CD4-positive, alpha-beta T cell treated with Interleukin-6 at 100 ng/mL for 8 hours (primary cell): ENCODE data around the gene HSPA1A.

ENCODE experiments used
- DNase-seq: peaks from one replicate; pipeline ENCODE4 v3.0.0-alpha.2; 2020; ENCODE audit warnings: mixed read lengths, low spot score

HSPA1A gene

GRCh38 chr6:31815025-31815838 lies at the start of gene HSPA1A, which contains the start of gene HSPA1L:
Gene HSPA1A, plus strand, starts transcription at chr6:31815543. Its CDS starts 214 bp downstream, at chr6:31815757.
Gene HSPA1L, minus strand, starts transcription at chr6:31815283. Its CDS starts 3,311 bp downstream, at chr6:31811972.
- DNase-seq = peak; percentile 74

DNA sequence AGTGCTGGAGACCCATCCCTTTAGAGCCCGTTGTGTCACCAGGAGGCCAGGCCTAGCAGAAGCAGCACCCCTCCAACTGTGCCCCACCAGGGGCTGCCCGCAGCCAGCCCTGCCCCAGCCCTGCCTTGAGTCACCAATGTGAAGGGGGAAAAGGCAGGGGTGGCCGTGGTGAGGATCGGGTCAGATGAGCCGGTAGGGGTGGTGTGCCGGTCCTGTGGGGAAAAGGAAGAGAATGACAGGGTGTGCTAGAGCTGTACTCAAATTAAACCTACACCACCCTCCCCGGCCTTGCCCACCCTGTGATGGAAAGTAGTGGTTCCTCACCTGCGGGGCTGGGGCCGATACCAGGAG lies 49.8 kb upstream of the HSPA1A start:
- DNase-seq = no peak

DNA sequence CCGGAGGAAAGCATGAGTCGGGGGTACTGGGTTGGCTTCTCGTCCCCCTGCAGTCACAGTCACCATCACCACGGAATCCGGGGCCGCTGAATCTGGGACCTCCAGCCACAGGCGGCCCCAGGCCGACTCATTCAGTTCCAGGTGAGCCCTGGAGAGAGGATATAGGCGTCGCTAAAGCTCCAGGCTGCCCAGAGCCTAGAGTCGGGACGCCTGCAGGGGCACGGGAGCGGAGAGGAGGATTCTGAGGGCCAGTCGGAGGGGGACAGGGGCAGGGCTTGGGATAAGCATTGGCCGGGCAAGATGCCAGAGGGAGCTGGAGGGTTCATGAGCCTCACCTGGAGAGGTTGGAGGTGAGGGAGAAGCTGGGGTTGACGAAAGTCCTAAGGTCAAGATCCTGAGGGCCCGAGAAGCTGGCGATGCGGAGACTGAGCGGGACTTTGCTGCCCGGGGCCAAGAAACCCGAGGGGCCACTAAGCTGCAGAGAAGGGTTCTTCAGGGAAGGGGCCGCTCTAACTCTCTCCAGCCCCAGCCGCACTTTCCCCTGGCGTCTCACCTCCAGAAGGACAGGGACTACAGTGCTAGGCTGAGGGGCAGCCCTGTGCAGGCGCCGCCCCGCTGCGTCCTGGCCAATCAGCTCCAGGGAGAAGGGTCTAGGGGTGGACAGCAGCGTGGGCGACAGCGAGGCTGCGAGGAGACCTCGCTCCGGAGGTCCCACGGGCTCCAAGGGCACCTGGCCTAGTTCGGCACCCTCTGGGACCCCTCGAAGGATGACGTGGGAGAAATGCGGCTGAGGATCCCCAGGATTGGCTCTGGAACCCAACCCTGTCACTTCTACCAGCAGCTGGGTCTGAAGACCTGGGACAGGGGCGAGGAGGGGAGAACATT lies 49.2 kb upstream of the HSPA1A start:
- no peak for DNase-seq

- DNase-seq = no peak
Measured at GRCh38 chr6:31767096-31767645, 48.2 kb upstream of the HSPA1A start.

DNA sequence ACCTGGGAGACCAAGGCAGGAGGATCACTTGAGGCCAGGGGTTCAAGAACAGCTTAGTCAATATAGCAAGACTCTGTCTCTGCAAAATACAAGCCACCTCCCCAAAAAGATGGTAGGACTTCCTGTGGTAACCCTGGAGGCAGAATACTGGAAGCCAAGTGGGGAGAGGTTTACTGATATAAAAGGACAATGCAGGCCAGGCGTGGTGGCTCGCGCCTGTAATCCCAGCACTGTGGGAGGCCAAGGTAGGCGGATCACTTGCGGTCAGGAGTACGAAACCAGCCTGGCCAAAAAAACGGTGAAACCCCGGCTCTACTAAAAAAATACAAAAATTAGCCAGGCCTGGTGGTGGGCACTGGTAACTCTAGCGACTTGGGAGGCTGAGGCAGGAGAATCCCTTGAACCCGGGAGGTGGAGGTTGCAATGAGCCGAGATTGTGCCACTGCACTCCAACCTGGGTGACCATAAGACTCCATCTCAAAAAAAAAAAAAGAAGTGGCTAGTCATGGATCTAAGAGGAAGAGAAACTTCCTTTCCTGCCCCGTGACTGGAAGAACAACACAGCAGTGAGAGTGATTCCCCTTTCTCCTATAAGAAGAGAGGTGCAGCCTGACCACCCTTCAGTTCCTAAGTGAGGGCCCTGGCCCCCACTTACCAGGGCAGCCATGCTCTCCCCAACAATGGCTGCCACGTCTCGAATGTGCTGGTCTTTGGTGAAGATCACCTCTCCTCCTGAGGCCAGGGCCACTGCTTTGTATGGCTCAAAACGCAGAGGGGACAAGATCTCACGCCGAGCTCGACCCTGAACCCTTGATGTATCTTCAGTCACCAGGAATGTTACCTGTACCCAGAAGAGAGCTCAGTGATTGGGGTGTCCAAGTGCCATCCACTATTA lies 46.7 kb upstream of the HSPA1A start:
- no peak for DNase-seq

GRCh38 chr6:31769684-31770371 lies 45.5 kb upstream of the HSPA1A start:
- peak; percentile 75 for DNase-seq

DNA sequence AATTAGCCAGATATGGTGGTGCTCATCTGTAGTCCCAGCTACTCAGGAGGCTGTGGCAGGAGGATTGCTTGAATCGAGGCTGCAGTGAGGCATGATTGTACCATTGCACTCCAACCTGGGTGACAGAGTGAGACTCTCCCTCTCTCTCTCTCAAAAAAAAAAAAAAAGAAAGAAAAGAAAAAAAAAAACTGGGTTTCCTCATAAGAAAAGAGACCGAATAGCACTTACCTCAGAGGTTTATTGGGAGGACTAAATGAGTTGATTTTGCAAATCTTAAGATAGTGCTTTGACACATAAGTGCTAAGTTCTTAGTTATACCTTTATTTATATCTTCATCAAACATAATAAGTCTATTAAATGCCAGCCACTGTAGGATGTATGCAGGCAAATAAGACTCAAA lies 44.5 kb upstream of the HSPA1A start:
- DNase-seq = no peak

DNA sequence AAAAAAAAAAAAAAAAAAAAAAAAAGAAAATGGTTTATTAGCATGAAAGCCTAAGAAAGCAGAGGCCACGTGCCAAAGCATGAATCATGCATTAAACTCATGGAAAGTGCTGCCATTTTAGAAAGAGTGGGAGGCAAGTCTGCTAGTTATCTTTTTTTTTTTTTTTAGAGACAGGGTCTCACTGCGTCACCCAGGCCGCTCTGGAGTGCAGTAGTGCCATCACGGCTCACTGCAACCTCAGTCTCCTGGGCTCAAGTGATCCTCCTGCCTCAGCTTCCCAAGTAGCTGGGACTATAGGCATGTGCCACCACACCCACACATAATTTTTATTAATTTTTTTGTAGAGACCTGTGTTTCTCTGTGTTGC lies 43.4 kb upstream of the HSPA1A start:
- no peak for DNase-seq

- no peak for DNase-seq
Measured at GRCh38 chr6:31775184-31775583, 40.2 kb upstream of the HSPA1A start.

DNA sequence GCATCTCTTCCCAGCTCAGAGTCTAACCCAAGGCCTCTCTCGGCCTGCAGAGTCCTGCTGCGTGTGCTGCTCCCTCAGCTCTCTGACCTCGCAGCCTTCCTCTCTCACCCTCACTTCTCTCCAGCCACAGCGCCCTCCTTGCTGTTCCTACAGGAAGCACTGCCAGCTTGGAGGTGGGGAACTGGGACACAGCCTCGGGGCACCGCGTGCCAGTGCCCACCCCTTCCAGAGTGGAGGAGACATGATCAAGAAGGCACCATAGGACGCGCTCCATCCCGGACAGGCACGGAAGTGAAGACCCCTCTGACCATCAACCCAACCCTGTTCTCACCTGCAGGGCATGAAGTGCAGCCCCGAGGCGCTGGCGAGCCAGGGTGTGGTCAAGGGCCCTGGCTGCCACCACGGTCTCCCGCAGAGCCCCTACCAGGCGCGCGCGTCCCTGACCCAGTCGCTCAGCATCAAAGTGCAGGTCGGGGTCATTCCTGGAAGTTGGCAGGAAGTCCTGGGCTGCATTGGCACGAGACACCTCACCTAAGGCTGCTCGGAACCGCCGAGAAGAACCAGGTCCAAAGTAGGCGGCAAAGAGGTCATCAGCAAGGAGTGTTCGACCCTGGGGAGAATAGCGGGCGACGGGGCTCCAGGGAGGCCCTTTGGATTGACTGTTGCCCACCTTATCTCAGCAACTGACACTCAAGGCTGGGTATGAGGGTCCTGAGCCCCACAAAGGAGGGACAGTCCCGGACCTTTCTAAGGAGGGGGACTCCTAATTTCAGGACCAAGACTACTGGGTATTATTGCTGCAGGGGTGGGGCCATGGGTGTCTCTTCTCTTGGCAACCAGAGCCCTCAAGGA lies 39.5 kb upstream of the HSPA1A start:
- DNase-seq = no peak

- no peak for DNase-seq
Measured at GRCh38 chr6:31776485-31776988, 38.8 kb upstream of the HSPA1A start.

- DNase-seq = peak; percentile 63
Measured at GRCh38 chr6:31776989-31777666, 38.2 kb upstream of the HSPA1A start, which contains the start of gene VWA7. Gene VWA7, minus strand, starts transcription at chr6:31777328. Its CDS starts 549 bp downstream, at chr6:31776779.

- no peak for DNase-seq
Measured at GRCh38 chr6:31777667-31778050, 37.7 kb upstream of the HSPA1A start.

DNA sequence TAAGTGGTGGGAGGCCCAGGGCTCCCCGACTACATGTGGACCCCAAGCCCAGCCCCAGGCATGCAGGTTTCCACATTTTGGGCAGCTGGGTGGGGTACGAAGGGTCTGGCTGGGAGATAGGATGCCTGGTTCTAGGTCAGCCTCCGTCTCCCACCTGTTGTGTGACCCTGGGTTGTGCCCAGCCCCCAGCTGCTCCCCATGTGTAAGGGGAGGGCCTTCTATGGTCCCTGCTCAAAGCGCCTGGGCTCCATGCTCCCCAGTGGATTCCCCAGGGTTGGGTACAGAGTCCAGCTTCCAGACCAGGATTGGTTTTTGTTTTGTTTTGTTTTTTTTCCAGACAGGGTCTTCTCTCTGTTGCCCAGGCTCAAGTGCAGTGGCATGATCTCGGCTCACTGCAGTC lies 37.1 kb upstream of the HSPA1A start:
- DNase-seq = no peak

DNA sequence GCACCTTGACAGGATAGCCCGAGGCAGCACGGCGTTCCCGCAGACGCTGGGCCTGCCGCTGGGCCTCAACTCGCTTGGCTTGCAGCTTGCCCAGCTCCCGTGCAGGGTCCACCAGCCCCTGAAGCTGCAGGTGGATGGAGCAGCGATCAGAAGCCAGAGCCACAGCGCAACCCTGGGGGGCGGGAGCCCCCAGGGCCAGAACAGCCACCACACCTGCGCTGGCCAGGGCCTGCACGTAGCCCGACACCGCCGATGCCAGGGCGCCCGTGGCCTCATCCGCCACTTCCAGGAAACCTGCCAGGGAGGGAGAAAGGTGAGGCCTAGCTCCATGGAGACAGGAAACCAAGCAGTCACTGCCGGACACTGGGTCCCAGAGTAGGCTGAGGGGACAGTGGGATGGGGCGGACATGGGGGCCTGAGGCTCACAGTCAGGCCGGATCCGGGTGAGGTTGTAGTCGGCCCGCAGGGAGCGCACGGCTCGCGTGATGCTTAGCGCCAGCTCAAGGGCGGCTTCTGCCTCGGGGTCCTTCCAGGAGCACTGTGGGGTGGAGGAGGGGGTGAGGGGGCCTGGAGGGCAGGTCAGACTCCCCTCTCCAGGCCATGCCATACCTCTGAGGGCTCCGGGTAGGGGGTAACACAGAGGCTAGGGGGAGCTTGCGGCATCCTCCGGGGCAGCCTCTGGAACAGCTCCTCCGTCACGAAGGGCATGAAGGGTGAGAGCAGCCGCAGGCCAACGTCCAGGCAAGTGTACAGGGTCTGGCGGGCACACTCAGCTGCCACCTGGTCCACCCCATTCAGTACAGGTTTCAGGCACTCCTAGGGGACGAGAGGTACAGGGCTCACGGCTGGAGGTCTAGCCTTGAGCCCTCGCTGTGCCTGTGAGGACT lies 36.1 kb upstream of the HSPA1A start:
- no peak for DNase-seq

DNA sequence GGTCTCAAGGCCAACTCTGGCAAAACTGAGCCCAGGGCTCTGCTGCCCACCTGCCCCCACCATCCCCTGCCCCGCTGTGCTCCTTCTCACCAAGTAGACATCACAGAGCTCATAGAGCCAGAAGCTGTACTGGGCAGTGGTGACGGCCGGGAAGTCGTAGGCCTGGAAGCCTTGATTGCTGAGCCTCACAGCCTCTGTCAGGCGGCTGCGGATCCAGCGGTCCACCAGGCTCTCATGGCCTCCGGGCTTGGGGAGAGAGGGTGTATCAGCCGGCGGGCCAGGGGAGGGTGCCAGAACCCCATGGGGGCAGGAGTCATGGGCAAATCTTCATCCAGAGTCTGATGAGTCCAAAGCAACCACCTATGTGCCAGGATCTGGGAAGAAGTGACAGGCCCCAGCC lies 35.4 kb upstream of the HSPA1A start:
- no peak for DNase-seq

DNA sequence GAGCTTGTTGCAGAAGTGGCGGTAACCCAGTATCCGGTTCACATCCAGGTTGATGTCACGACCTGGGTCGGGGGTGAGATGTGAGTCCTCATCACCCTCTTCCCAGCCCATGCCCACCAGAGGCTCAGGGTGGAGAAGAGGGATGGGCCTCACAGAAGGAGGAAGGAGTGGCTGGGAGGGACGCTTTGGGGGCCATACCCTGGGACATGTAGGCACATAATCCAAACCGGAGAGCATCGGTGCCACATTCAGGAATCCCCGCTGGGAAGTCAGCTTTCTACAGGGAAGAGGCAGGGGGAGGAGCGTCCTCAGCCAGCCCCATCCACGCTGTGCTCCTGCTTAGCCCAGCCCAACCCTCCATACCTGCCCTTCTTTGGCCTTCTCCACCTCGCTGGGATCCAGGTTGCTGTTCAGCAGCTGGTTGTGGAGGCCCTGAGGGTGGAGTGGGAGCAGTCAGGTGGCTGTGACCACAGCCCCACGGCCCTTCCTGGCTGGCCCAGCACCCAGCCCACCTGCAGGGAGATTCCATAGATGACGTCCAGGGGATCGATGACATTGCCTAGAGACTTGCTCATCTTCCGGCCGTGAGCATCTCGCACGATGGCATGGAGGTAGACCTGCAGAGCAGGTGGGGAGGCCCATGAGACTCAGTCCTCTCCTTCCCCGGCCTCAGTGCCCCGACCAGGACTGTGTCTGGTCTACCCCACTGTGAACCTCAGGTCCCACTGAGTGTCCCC lies 34.7 kb upstream of the HSPA1A start:
- no peak for DNase-seq
